Neuron (in vitro differentiated cells): ENCODE measurements around the gene ARHGAP15.

ENCODE experiments used
- H2AFZ ChIP-seq: one replicate; pipeline ENCODE4 v1.6.1; 2013; ENCODE audit warnings: low read depth, mild to moderate bottlenecking, inconsistent platforms, low read length, moderate library complexity
- H3K27me3 ChIP-seq: one replicate; pipeline ENCODE4 v1.6.1; 2013; ENCODE audit warnings: low read length; ENCODE audit not compliant: insufficient read depth
- H3K36me3 ChIP-seq: one replicate; pipeline ENCODE4 v1.6.1; 2013; ENCODE audit warnings: low read length; ENCODE audit not compliant: insufficient read depth
- H3K4me1 ChIP-seq: one replicate; pipeline ENCODE4 v1.6.1; 2013; ENCODE audit warnings: low read length; ENCODE audit not compliant: insufficient read depth
- H3K4me3 ChIP-seq: 2 replicates; pipeline ENCODE4 v1.5.1; 2013; ENCODE audit warnings: mild to moderate bottlenecking, low read length, moderate library complexity
- H3K9me3 ChIP-seq: one replicate; pipeline ENCODE4 v1.6.1; 2013; ENCODE audit warnings: low read length

Gene ARHGAP15

DNA sequence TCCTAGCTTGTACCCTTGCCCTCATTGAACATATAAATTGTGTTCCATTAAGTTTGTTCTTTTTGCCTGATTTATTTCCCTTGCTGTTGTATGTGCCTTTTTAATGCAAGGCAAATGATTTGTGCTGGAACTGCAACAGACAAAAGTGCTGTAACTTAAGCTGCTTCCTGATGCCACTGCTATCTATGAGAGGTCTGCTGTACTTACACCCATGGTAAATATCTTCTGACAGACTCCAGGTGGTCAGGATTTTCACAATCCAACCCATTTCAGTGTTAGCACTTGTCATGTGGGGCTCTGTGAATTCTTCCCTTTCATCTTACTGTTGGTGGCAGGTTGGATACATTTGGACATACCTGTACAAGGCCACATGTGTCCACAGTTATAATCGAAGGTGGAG is 63.5 kb downstream of the ARHGAP15 start:
- no peaks in the 10 kb centered on the region for H3K27me3 ChIP-seq
- no peak overlapping the region for H3K4me3 ChIP-seq
- H3K4me1 ChIP-seq: no peaks in the 10 kb centered on the region
- H3K9me3 ChIP-seq: no peaks in the 10 kb centered on the region
- H3K36me3 ChIP-seq: no peaks in the 10 kb centered on the region
- H2AFZ ChIP-seq: no peak overlapping the region

DNA sequence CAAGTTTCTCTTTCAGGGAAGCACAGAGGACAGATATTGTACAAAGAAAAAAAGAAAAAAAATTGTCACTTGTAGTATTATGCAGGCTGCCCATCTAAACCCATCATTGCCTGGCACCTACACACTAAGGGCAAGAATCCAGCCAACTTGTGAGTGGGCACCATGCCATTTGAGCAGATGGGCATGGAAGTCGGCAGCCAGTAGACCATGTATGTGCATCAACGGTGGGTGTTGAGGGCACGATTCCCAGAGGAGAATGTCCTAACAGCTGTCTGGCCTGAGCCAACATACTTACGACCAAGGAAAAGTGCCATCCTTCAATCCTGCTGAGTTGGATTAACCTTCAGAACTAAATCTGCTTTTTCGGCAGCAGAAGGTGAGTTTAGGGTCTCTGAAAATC is 63.9 kb downstream of the ARHGAP15 start:
- no peak overlapping the region for H2AFZ ChIP-seq
- no peaks in the 10 kb centered on the region for H3K4me1 ChIP-seq
- H3K9me3 ChIP-seq: no peaks in the 10 kb centered on the region
- no peaks in the 10 kb centered on the region for H3K27me3 ChIP-seq
- H3K36me3 ChIP-seq: no peaks in the 10 kb centered on the region
- H3K4me3 ChIP-seq: no peak overlapping the region

DNA sequence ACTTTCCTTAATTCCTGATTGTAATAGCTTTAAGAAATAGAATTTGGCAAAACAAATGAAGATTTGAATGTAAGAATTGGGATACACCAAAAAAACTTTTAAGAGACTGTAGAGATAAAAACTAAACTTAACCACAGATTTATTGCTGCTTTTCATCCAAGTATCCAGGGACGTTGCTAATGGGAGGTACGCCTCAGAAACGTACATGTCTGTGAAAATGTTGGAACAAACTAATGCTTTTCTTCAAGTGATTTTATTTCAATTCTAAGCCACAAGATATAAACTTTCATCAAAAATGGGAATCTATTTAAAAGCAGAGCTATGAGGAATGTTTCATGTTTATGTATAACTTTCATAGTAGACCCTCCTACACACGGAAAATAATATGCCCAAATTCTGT is 66.3 kb downstream of the ARHGAP15 start:
- H3K9me3 ChIP-seq: no peaks in the 10 kb centered on the region
- no peaks in the 10 kb centered on the region for H3K36me3 ChIP-seq
- no peak overlapping the region for H2AFZ ChIP-seq
- no peaks in the 10 kb centered on the region for H3K27me3 ChIP-seq
- no peak overlapping the region for H3K4me3 ChIP-seq
- no peaks in the 10 kb centered on the region for H3K4me1 ChIP-seq

DNA sequence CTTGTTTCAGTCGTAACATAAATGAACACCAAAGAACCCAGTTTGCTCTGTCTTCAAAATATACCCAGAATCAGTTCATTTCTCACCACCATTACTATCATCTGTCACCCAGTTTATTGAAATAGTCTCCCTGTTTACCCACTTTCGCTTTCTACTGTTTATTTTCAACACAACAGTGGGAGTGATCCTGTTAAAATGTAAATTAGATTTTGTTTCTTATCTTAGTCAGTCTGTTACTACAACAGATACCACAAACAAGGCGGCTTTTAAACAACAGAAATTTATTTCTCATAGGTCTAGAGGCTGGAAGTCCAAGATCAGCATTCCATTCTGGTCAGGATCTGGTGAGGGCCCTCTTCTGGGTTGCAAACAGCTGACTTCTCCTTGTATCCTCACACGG is 74.8 kb downstream of the ARHGAP15 start:
- H3K27me3 ChIP-seq: no peaks in the 10 kb centered on the region
- no peaks in the 10 kb centered on the region for H3K4me1 ChIP-seq
- H3K4me3 ChIP-seq: no peak overlapping the region
- no peak overlapping the region for H2AFZ ChIP-seq
- no peaks in the 10 kb centered on the region for H3K36me3 ChIP-seq
- no peaks in the 10 kb centered on the region for H3K9me3 ChIP-seq

DNA sequence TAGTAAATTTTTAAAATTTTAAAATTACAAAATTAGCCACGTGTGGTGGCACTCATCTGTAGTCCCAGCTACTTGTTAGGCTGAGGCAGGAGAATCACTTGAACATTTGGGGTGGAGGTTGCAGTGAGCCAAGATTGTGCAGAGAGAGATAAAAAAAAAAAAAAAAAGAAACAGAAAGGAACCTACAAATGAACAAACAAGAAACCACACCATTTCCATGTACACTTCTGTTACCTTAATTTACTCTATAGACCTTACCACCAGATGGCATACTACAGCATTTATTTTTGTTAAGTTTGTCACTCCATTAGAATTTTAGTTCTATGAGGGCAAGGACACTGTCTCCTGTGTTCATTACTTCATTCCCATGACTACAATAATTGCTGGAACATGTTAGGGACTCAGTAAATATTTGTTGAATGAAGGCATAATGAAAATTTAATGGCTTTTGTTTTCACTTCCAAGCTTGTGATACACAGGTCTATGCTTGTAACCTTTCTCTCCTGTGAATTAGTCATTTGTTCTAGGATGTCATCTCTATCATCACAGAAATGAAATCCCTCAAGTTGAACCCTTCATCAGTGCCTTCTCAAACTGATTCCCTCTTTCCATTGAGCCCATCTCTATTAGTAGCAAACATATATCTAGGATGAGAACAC is 76.0 kb downstream of the ARHGAP15 start:
- H3K36me3 ChIP-seq: no peaks in the 10 kb centered on the region
- H3K4me1 ChIP-seq: peaks cover 4% of the 10 kb centered on the region
- H2AFZ ChIP-seq: no peak overlapping the region
- H3K9me3 ChIP-seq: no peaks in the 10 kb centered on the region
- H3K27me3 ChIP-seq: no peaks in the 10 kb centered on the region
- no peak overlapping the region for H3K4me3 ChIP-seq

DNA sequence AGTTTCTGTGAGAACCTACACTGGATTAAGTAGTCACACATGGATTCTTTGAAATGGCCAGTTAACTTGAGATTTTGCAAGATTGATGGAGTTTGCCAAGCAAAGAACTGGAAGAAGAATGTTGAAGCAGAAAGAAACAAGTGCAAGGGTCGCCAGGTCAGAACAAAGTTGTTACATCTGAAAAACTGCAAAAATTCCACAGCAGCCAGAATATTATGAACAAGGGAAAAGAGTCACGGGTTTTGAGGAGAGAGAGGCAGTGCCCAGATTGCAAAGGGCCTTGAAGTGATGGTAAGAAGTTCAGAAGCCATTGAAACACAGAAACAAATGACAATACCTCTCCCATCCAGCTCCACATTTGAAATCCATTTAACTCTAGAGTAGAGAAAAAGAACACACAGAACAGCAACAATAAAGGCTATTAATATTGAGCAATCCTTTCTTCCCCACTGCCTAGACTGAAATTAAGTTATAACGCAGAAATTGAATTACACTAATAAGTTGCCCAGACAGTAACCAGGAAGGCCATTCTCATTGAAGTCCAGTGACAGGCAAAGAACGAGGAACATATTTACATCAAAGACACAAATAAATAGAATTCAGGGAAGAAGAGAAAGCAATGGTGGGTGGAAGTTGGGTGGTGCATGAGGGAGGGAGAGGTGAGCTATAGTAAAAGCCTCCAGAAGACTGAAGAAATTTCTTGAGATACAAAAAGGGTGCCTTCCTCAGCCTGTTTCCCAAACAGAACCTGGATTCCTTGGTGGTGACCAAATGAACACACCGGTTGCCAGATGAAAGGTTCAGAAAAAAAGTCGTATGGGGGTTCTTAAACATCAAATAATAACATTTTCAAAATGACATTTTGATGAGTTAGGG is 80.6 kb downstream of the ARHGAP15 start:
- no peaks in the 10 kb centered on the region for H3K27me3 ChIP-seq
- no peak overlapping the region for H3K4me3 ChIP-seq
- no peaks in the 10 kb centered on the region for H3K9me3 ChIP-seq
- no peaks in the 10 kb centered on the region for H3K36me3 ChIP-seq
- no peak overlapping the region for H2AFZ ChIP-seq
- H3K4me1 ChIP-seq: peaks cover 4% of the 10 kb centered on the region

DNA sequence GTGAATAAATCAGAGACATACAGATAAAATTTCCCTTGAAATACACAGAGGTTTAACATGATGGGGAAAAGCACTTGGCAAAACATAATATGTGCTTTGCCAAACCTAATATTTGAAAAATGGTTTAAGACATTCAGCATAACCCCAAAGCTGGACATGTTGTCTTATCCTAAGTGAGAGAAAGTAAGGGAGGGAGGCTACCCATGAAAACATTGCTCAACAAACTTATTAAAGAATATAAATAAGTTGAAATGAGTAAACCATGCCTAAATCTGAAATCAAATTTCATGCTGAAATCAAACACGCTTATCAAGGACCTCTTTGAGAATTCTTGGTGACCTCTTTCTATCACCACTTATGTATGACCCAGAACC is 81.2 kb downstream of the ARHGAP15 start:
- peaks cover 4% of the 10 kb centered on the region for H3K4me1 ChIP-seq
- H2AFZ ChIP-seq: no peak overlapping the region
- H3K36me3 ChIP-seq: no peaks in the 10 kb centered on the region
- H3K27me3 ChIP-seq: no peaks in the 10 kb centered on the region
- no peaks in the 10 kb centered on the region for H3K9me3 ChIP-seq
- no peak overlapping the region for H3K4me3 ChIP-seq

DNA sequence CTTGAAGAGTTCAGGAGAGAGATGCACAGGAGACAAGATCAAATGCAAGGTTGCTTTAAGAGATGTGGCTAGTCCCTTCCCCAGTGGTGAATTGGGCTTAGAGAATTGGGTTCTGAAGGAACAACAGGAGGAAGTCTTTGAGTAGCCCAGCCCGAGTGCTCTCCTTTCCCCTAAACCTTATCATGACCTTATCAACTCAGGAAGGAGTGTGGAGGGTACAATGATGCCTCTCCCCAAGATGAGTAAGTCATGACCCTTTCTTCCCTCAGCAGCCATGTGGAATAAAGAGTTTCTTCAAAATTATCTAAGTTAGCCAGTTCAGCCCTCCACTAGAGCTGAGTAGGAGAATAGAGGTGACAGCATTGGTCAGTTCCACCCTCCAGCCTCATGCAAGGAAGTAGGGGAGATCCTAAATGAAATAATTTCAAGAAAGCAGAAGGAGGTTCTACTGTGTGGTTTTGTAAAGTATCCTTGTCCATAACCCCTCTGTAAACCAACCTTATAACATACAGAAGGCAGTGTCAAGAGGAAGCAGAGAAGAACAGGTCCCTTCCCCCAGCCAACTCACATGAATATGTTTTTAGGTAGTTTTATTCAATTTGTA is 88.4 kb downstream of the ARHGAP15 start:
- Histone ChIP-seq H3K9me3 (no peaks in the 10 kb centered on the region), H3K4me3 (no peak overlapping the region), H2AFZ (no peak overlapping the region), H3K4me1 (no peaks in the 10 kb centered on the region), H3K27me3 (no peaks in the 10 kb centered on the region), H3K36me3 (no peaks in the 10 kb centered on the region)

DNA sequence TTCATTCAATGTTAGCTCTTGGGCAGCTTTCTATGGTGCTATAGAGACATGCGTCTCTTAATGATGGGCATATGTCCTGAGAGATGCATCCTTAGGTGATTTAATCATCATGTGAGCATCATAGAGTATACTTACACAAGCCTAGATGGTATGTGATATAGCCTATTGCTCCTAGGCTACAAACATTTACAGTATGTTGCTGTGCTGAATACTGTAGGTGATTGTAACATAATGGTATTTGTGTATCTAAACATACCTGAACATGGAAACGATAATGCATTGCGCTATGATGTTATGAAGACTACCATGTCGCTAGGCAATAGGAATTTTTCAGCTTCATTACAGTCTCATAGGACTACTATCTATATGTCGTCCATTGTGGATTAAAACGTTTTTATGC is 89.4 kb downstream of the ARHGAP15 start:
- Histone ChIP-seq H3K36me3 (no peaks in the 10 kb centered on the region), H2AFZ (no peak overlapping the region), H3K4me1 (no peaks in the 10 kb centered on the region), H3K27me3 (no peaks in the 10 kb centered on the region), H3K9me3 (no peaks in the 10 kb centered on the region), H3K4me3 (no peak overlapping the region)

DNA sequence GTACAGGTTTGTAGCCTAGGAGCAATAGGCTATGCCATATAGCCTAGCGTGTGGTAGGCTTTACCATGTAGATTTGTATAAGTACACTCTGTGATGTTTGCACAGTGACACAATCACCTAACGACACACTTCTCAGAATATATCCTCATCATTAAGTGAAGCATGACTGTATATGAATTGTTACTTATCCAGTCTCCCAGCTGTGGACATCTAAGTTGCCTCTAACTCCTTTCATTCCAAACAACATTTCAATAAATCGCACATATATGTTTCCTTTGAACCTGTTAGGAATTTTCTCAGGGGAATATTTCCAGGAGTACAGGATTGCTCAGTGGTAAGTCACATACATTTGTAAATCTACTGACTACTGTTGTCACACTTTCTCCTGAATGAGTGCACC is 90.0 kb downstream of the ARHGAP15 start:
- Histone ChIP-seq H3K36me3 (no peaks in the 10 kb centered on the region), H2AFZ (no peak overlapping the region), H3K27me3 (no peaks in the 10 kb centered on the region), H3K9me3 (no peaks in the 10 kb centered on the region), H3K4me3 (no peak overlapping the region), H3K4me1 (no peaks in the 10 kb centered on the region)

DNA sequence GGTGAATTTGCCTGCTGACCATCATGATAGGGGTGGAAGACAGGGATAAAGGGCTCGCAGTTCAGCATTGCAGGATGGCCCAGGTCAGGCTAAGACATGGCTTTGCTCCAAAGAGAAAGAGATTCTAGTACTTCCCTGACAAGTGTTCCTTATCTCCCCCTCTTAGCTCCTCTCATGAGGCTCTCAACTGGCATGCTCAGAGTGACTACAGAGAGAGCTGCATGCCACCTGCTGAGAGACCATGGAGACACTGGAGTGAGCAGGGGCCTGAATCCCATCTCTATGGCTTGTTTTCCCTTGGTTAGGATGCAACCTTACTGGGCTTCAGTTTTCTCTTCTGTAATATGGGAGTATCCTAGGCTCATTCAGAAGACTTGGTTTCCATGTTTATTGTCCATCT is 94.3 kb downstream of the ARHGAP15 start:
- Histone ChIP-seq H3K27me3 (no peaks in the 10 kb centered on the region), H3K4me3 (no peak overlapping the region), H3K9me3 (no peaks in the 10 kb centered on the region), H3K4me1 (no peaks in the 10 kb centered on the region), H3K36me3 (no peaks in the 10 kb centered on the region), H2AFZ (no peak overlapping the region)

DNA sequence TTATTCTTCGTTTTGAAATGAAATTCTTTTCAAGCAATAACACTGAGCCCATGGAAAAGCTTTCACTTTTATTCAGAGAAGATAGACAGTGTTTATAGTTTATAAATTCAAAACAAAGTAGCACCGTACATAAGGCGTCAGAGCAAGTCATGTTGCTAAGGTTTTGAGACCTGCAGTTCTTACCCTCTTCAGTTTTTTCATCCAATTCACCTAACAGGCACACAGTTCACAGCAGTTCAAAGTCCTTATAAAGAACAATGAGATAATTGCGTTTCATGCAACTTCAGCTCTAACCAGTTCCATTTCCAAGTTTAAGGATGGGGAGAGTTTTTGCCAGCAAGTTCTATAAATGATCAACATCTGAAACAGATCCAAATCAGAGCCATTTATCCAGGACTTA is 96.7 kb downstream of the ARHGAP15 start:
- Histone ChIP-seq H3K36me3 (no peaks in the 10 kb centered on the region), H3K9me3 (no peaks in the 10 kb centered on the region), H3K4me1 (peaks cover 13% of the 10 kb centered on the region), H3K27me3 (no peaks in the 10 kb centered on the region), H3K4me3 (no peak overlapping the region), H2AFZ (no peak overlapping the region)

DNA sequence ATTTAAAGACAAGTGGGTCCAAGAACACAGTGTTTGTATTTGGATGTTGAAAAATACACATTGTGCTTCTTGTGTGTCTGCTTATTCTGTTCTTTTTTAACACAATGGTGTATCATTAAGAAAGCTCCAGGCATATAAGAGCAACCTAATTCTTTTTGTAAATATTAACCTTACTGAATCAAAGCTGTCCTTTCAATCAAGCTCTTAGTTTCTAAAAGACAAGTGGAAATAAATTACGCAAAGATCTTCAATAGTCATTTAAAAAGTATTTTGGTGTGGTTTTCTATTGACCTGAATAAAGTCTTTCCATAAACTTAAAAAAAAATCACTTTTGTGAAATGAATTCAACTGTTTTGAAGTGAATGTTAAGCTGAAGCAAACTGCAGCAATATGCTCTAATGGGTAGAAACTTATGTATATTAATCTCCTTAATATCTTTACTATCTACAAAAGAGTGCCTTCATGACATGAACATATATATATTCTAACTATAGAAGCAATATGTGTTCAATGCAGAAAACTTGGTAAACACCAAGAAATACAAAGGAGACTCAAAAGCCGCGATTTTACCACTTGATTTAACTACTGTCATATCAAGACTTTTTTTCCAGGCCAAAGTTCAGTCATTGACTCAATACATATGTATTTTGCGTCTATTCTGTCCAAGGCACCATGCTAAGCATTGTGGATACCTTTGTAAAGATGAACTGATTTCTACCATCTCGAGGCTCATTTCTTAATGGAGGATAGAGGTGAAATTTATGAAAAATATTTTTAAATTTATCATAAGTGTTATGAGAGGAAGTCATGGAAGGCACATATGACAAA is 97.7 kb downstream of the ARHGAP15 start:
- Histone ChIP-seq H3K4me3 (no peak overlapping the region), H3K4me1 (peaks cover 14% of the 10 kb centered on the region), H3K9me3 (no peaks in the 10 kb centered on the region), H3K36me3 (no peaks in the 10 kb centered on the region), H3K27me3 (no peaks in the 10 kb centered on the region), H2AFZ (no peak overlapping the region)
